Activated T-helper 17 cell treated with anti-CD3 and anti-CD28 coated beads, Interleukin-2, amount 50 U/mL, for 72 hours (primary cell): Measurements from ENCODE around the gene OR1M1. TPM values are rescaled to one million over a fixed set of nuclear protein-coding genes. Genes with fewer than 3 reads are reported as not detected.

Source experiments
- ATAC-seq: fragments of 150-1000 bp; cut with Tn5 transposase; replicated peaks from 2 replicates; pipeline ENCODE4 v1.10.0; 2021; ENCODE audit warnings: mild to moderate bottlenecking, moderate library complexity
- H3K27ac Mint-ChIP-seq: one replicate; pipeline ENCODE4 v1.8.0; 2022; ENCODE audit warnings: mixed read lengths
- H3K27me3 Mint-ChIP-seq: one replicate; pipeline ENCODE4 v1.8.0; 2022; ENCODE audit warnings: mixed read lengths
- H3K36me3 Mint-ChIP-seq: one replicate; pipeline ENCODE4 v1.8.0; 2022; ENCODE audit warnings: low read depth, mild to moderate bottlenecking, mixed read lengths
- H3K4me1 Mint-ChIP-seq: one replicate; pipeline ENCODE4 v1.8.0; 2022; ENCODE audit warnings: mixed read lengths
- H3K4me3 Mint-ChIP-seq: one replicate; pipeline ENCODE4 v1.8.0; 2022; ENCODE audit warnings: mild to moderate bottlenecking, mixed read lengths
- H3K9me3 Mint-ChIP-seq: one replicate; pipeline ENCODE4 v1.8.0; 2022; ENCODE audit warnings: mixed read lengths
- total RNA-seq, 2 donors: library from RNA; stranded (reverse); gene quantifications; one replicate each; pipeline ENCODE4 v1.2.3, GENCODE V29; 2022

Gene OR1M1
- total RNA-seq, 2 donors from 2014 or later = not detected

DNA sequence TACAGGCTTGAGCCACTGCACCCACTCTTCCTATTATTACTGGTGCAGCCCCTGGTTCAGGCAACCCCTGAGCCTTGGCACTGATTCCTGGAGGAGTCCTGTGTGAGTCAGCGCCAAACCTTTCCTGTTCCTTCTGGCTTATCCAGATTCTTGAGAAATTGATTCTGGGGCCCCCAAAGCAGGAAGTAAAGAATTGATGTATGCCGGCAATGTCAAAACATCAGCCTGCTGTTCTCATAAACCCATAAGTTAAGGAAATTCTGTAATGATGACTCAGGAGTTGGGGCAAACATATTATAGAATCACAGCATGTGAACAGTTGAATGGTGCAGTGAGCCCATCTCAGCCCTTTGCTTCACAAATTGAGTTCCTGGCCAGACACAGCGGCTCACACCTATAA, 41.3 kb downstream of the OR1M1 start:
- Mint-ChIP-seq H3K4me3 (no peak overlapping the region), H3K4me1 (no peaks in the 10 kb centered on the region), H3K27me3 (peaks cover 25% of the 10 kb centered on the region), H3K9me3 (no peaks in the 10 kb centered on the region), H3K36me3 (no peaks in the 10 kb centered on the region), H3K27ac (no peak overlapping the region)
- no peak for ATAC-seq

GRCh38 chr19:9130965-9131364, 44.1 kb downstream of the OR1M1 start:
- no peak for ATAC-seq
- no peaks in the 10 kb centered on the region for H3K36me3 Mint-ChIP-seq
- H3K9me3 Mint-ChIP-seq = no peaks in the 10 kb centered on the region
- H3K4me1 Mint-ChIP-seq = no peaks in the 10 kb centered on the region
- peaks cover 18% of the 10 kb centered on the region for H3K27me3 Mint-ChIP-seq
- H3K27ac Mint-ChIP-seq = no peak overlapping the region
- no peak overlapping the region for H3K4me3 Mint-ChIP-seq

GRCh38 chr19:9132422-9132821, 45.6 kb downstream of the OR1M1 start:
- no peak for ATAC-seq
- H3K4me3 Mint-ChIP-seq = no peak overlapping the region
- no peaks in the 10 kb centered on the region for H3K36me3 Mint-ChIP-seq
- no peaks in the 10 kb centered on the region for H3K4me1 Mint-ChIP-seq
- H3K27me3 Mint-ChIP-seq = peaks cover 3% of the 10 kb centered on the region
- H3K9me3 Mint-ChIP-seq = no peaks in the 10 kb centered on the region
- H3K27ac Mint-ChIP-seq = no peak overlapping the region

DNA sequence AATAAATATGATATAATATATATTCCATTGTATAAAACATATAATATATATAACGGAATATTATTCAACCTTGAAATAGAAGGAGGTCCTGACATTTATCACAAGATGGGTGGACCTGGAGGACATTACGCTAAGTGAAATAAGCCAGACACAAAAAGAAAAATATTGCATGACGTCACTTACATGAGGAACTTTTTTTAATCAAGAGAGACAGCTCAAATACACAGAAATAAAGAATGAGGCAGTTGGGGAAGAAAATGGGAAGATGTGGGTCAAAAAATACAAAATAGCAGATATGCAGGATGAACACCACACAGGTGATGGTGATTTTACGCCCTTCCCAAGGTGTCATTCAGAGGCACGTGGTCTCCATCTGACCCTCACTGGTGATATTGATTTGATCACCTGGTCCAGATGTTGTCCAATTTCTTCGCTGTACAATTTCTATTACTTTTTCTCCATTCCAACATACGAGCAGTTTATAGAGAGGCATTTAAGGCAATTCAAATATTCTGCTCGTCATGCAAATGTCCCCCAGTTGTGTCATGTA, 52.8 kb downstream of the OR1M1 start:
- H3K9me3 Mint-ChIP-seq = peaks cover 5% of the 10 kb centered on the region
- H3K4me3 Mint-ChIP-seq = peak overlapping the region; percentile 95
- ATAC-seq = peak; percentile 2
- peaks cover 44% of the 10 kb centered on the region for H3K36me3 Mint-ChIP-seq
- peaks cover 15% of the 10 kb centered on the region for H3K4me1 Mint-ChIP-seq
- H3K27ac Mint-ChIP-seq = peak overlapping the region; percentile 96
- no peaks in the 10 kb centered on the region for H3K27me3 Mint-ChIP-seq

DNA sequence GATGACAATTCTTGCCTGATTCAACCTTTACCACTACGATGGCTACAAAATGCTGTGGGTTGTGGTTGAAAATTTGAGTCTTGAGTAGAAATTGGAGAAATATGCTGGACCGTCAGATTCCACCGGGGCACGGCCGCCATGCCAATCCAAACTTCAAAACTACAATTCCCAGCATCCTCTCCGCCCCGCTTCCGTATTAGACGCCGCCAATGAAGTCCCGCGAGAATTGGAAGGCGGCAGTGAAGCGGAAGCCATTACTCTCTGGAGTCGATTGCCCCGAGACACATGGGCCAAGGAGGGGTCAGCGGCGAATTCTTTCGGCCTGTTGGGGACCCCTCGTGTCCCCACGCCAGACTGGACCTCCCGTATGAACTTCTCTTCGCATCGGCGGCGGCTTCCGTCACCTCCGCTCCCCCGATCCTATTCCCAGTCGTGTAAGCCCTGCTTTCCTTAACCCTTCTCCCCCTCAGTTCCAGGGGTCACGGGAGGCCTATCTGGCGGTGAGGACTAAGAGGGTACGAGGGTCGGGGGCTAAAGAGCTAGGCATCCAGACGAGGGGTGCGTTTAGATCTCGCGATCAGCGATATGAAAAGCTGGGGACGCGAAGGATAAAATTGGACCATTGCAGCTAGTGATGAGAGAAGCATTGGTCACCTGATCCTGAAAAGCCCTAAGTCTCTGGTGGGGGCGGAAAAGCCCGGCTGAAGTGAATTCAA, 53.5 kb downstream of the OR1M1 start, which contains the start of gene ZNF317:
Gene ZNF317, plus strand, starts transcription at position 239 of the 716 bp plus-strand sequence. CDS start 15,620 bp downstream, outside the sequence.
- peak; percentile 96 for ATAC-seq
- Mint-ChIP-seq H3K4me1 (peaks cover 15% of the 10 kb centered on the region), H3K27ac (peak within 1 kb of the TSS; percentile 96), H3K4me3 (peak within 1 kb of the TSS; percentile 95), H3K9me3 (peaks cover 7% of the 10 kb centered on the region), H3K27me3 (no peaks in the 10 kb centered on the region), H3K36me3 (peaks cover 50% of the 10 kb centered on the region)

- peaks cover 43% of the 10 kb centered on the region for H3K4me1 Mint-ChIP-seq
- peaks cover 12% of the 10 kb centered on the region for H3K9me3 Mint-ChIP-seq
- H3K4me3 Mint-ChIP-seq = no peak overlapping the region
- ATAC-seq = no peak
- no peak overlapping the region for H3K27ac Mint-ChIP-seq
- H3K36me3 Mint-ChIP-seq = peaks cover 94% of the 10 kb centered on the region
- no peaks in the 10 kb centered on the region for H3K27me3 Mint-ChIP-seq
Observed at GRCh38 chr19:9144920-9145319, 58.1 kb downstream of the OR1M1 start.

Other genes starting within 250 kb of the OR1M1 start
- under 1 TPM; 0.02 to 0.21 TPM for gene MUC16, start 76.7 kb upstream of the OR1M1 start, total RNA-seq
- gene OR7G2, start 20.4 kb downstream of the OR1M1 start, total RNA-seq = not detected
- gene OR7G1, start 28.7 kb downstream of the OR1M1 start, total RNA-seq = not detected
- gene OR7G3, start 39.9 kb downstream of the OR1M1 start, total RNA-seq = not detected
- gene ZNF317, start 53.3 kb downstream of the OR1M1 start, total RNA-seq = 10 to 100 TPM; 37.7 to 49.1 TPM
- under 1 TPM in 1 of 2 donors, not detected in 1; 0.11 TPM for gene OR7D2, start 91.9 kb downstream of the OR1M1 start, total RNA-seq
- gene OR7D4, start 132.5 kb downstream of the OR1M1 start, total RNA-seq = not detected
- not detected for gene OR7E24, start 163.9 kb downstream of the OR1M1 start, total RNA-seq
- gene ZNF699, start 222.8 kb downstream of the OR1M1 start, total RNA-seq = 1 to 10 TPM; 3.7 to 8.7 TPM
- 10 to 100 TPM in 1 of 2 donors, 1 to 10 TPM in 1; 3.9 to 14.3 TPM for gene ZNF559, start 237.1 kb downstream of the OR1M1 start, total RNA-seq